ENCODE data around the gene P2RX4.

The P2RX4 gene

DNA sequence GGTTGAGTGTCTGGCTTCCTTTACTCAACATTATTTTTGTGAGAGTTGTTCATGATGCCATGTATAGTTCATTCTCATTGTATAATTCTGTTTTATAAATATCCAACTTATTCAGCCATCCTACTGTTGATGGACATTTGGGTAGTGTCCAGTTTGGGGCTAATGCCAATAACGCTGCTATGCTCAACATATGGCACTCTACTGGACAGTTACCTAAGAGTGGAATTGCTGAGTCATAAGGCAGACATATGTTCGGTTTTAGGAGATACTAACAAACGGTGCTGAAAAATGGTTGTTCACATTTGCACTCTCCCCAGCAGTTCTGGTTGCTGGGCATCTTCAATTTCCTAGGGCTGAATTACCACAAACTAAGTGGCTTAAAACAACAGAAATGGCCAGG, 28.7 kb upstream of the P2RX4 start:
- DNase-seq (ENCODE audit: insufficient read length, low spot score) (no peak), FAIRE-seq (no peak)
- TF ChIP-seq, protein P1, sequence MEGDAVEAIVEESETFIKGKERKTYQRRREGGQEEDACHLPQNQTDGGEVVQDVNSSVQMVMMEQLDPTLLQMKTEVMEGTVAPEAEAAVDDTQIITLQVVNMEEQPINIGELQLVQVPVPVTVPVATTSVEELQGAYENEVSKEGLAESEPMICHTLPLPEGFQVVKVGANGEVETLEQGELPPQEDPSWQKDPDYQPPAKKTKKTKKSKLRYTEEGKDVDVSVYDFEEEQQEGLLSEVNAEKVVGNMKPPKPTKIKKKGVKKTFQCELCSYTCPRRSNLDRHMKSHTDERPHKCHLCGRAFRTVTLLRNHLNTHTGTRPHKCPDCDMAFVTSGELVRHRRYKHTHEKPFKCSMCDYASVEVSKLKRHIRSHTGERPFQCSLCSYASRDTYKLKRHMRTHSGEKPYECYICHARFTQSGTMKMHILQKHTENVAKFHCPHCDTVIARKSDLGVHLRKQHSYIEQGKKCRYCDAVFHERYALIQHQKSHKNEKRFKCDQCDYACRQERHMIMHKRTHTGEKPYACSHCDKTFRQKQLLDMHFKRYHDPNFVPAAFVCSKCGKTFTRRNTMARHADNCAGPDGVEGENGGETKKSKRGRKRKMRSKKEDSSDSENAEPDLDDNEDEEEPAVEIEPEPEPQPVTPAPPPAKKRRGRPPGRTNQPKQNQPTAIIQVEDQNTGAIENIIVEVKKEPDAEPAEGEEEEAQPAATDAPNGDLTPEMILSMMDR (IDR thresholded peaks at IDR 0.05; ENCODE audit: insufficient read depth, missing control alignments) = no peak

DNA sequence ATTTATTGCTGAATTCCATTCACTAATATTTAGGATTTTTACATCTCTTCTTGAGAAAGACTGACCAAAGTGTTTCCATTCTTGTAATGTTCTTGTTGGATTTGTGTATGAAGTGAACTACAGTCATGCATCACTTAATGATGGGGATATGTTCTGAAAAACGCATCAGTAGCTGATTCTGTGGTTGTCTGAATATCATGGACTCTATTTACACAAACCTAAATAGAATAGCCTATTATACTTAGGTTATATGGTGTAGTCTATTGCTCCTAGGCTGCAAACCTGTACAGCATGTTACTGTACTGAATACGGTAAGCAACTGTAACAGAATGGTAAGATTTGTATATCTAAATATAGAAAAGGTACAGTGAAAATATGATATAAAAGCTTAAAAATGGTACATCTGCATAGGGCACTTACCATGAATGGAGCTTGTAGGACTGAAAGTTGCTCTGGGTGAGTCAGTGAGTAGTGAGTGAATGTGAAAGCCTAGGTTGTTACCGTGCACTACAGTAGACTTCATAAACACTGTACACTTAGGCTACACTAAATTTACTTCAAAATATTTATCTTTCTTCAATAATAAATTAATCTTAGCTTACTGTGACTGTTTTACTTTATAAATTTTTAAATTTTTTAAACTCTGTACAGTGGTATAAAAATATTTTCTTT, 27.6 kb upstream of the P2RX4 start:
- TF ChIP-seq, protein P1 (IDR thresholded peaks at IDR 0.05; ENCODE audit: insufficient read depth, missing control alignments) = no peak
- DNase-seq (ENCODE audit: insufficient read length, low spot score) (no peak), FAIRE-seq (no peak)

DNA sequence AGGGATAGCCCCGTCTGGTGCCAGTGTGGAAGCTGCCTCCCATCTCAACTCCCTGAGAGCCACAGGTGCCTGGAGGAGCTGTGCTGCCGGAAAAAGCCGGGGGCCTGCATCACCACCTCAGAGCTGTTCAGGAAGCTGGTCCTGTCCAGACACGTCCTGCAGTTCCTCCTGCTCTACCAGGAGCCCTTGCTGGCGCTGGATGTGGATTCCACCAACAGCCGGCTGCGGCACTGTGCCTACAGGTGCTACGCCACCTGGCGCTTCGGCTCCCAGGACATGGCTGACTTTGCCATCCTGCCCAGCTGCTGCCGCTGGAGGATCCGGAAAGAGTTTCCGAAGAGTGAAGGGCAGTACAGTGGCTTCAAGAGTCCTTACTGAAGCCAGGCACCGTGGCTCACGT, 25.5 kb upstream of the P2RX4 start:
- FAIRE-seq (no peak), DNase-seq (ENCODE audit: insufficient read length, low spot score) (no peak)
- TF ChIP-seq, protein P1 (IDR thresholded peaks at IDR 0.05; ENCODE audit: insufficient read depth, missing control alignments) = no peak

DNA sequence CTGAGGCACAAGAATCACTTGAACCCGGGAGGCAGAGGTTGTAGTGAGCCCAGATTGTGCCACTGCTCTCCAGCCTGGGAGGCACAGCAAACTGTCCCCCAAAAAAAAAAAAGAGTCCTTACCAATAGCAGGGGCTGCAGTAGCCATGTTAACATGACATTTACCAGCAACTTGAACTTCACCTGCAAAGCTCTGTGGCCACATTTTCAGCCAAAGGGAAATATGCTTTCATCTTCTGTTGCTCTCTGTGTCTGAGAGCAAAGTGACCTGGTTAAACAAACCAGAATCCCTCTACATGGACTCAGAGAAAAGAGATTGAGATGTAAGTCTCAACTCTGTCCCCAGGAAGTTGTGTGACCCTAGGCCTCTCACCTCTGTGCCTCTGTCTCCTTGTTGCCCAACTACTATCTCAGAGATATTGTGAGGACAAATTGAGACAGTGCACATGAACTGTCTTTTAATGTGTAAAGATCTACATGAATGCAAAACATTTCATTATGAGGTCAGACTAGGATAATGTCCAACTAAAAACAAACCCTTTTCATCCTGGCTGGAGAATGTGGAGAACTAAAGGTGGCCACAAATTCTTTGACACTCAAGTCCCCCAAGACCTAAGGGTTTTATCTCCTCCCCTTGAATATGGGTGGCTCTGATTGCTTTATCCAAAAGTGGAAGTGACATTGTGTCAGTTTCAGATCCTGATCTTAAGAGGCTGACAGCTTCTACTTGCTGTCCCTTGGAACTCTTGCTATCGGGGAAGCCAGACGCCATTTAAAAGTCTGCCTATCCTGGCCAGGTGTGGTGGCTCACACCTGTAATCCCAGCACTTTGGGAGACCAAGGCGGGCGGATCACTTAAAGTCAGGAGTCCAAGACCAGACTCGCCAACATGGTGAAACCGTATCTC, 24.7 kb upstream of the P2RX4 start:
- TF ChIP-seq, protein P1 (IDR thresholded peaks at IDR 0.05; ENCODE audit: insufficient read depth, missing control alignments) = no peak
- FAIRE-seq (no peak), DNase-seq (ENCODE audit: insufficient read length, low spot score) (no peak)

DNA sequence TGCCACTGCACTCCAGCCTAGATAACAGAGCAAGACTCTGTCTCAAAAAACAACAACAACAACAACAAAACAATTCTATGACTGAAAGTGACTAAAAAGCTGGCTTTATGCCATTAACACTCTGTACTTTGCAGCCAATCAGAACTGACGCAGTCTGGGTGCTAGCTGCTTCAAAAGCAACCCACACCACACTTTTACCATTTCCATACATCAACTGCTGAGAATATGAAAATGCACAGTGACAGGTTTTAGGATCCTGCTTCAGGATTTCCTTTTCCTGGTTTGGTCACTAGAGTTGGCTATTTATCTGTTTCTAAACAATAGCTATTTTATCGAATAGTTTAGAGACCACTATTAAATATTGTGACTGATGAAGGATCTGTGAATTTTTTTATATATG, 23.1 kb upstream of the P2RX4 start:
- FAIRE-seq (no peak), DNase-seq (ENCODE audit: insufficient read length, low spot score) (no peak)
- TF ChIP-seq, protein P1 (IDR thresholded peaks at IDR 0.05; ENCODE audit: insufficient read depth, missing control alignments) = no peak

DNA sequence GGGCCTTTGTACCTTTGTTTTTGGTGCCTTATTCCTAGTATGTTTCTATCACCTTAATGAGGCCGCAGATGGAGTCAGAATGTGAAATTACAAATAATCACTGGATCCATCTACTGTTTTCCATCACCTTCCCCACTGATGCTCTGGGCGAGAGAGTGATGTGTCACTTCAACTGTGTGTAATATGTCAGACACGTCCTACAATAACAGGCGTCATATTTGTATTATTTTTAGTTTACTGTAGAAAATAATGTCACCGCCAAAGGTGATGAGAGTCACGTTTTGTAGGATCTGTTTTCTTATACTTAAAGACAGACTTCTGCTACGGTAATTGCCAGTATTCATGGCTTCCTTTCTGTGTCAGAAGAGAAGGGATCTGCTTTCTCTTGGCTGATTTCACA, 22.4 kb upstream of the P2RX4 start:
- FAIRE-seq (no peak), DNase-seq (ENCODE audit: insufficient read length, low spot score) (no peak)
- TF ChIP-seq, protein P1 (IDR thresholded peaks at IDR 0.05; ENCODE audit: insufficient read depth, missing control alignments) = no peak

DNA sequence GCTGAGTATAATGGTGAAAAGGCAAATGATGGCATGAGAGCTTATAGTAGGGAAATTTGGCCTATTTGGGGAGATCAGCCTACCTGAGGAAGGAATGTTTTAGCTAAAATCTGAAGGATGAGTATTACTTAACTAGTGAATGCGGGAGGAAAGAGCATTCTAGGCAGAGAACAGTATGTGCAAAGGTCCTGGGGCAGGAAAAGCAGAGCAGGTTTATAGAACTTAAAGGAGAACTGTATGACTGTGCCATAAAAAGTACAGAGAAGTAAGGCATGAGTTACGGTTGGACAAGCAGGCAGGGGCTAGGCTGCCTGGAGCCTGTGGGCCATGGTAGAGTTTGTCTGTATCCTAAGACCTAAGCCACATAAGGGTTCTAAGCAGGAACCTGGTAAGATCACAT, 21.7 kb upstream of the P2RX4 start:
- TF ChIP-seq, protein P1 (IDR thresholded peaks at IDR 0.05; ENCODE audit: insufficient read depth, missing control alignments) = no peak
- no peak for DNase-seq (ENCODE audit: insufficient read length, low spot score)
- FAIRE-seq = no peak
